Uterine smooth muscle cell (primary cell): ENCODE data around the gene CRABP1. TPM values are rescaled to one million over a fixed set of nuclear protein-coding genes. Genes with fewer than 3 reads are reported as not detected.

Experiments
- total RNA-seq: library from RNA; depleted of rRNA; stranded (reverse); fragments of >200 nt; gene quantifications from 2 replicates; pipeline ENCODE4 v1.2.3, GENCODE V29; 2014

Gene CRABP1
- not detected in 2 replicates for total RNA-seq

DNA sequence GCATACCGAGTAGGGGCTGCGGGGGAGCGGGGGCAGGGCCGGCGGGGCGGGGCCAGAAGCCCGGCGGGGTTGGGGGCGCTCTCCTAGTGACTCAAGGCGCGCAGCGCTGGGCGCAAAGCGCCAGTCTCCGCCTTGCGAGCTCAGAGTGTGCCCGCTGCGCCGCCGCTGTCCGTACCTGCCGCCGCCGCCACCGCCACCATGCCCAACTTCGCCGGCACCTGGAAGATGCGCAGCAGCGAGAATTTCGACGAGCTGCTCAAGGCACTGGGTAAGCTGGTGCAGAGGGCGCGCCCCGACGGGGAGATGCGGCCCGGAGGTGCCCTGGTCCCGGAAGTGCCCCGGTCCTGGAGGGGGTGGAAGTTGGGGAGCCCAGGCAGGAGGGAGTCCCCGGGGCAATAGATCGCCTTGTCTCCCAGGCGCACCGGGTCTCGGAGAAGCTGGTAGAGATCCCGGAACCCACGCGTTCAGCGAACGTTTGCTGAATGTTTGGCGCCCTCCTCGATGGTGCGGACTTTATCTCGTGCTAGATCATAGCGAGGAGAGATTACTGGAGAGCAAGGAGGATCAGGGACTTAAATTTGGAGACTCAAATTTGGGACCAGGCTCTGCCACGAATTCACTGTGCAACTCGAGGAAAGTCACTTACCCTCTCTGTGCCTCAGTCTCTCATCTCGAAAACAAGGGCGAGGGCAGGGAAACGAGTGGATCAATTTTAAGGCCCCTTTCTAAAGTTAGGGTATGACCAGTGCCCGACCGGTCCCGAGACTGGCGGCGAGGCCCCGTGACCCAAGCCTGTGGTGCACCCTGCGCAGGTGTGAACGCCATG, at the start of gene CRABP1:
CRABP1 (plus strand) TSS at position 123 of the 826 bp plus-strand sequence; CDS start at position 199, 76 bp downstream.

DNA sequence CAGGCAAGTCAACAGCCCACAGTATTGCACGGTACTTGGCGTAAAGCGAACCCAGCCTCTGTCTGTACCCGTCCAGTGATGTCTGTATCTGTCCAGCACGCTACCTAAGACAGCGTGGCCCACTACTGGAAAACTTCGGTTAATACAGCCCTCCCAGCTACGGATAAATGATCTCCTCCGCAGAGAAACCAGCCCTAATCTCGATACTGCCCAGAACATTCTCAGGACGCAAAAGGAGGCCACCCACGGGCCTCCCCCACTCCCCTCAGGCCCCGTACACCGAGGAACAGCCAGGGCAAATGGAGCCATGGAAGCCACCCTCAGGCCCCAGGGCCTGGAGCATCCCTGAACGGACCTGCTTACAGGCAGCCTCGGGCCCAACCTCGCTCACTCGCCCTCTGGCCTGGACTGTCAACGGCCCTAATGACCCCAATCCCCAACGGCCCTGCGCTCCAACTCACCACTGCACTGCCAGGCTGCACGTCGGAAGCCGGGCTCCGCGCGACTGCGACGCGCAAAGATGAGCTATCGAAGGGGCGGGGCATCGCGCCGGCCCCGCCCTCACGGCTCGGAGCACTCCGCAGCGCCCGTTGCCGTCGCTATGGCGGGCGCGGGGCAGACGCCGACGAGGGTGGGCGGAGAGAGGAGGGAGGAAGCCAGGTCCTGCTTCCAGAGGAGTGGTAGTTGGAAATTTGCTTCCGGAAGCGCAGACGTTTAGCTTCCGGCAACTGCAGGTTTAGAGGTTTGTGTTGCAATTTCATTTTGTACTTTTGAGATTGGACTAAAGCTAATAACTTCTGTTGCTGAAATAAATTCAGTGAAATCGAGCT, 40.8 kb upstream of the CRABP1 start, which contains the start of gene SKIC8:
SKIC8 (minus strand) TSS at position 509 of the 830 bp plus-strand sequence. CDS start 3,923 bp downstream, outside the sequence.

Other genes with a start within 250 kb of the CRABP1 start
- not detected in 2 replicates for gene SH2D7, start 247.8 kb upstream of the CRABP1 start, total RNA-seq
- gene CIB2, start 208.9 kb upstream of the CRABP1 start, total RNA-seq: 1.2 and 3.6 TPM in 2 replicates
- gene IDH3A, start 191.0 kb upstream of the CRABP1 start, total RNA-seq: 39.0 and 67.1 TPM in 2 replicates
- under 0.01 and 0.25 TPM in 2 replicates for gene ACSBG1, start 105.8 kb upstream of the CRABP1 start, total RNA-seq
- 5.4 and 5.9 TPM in 2 replicates for gene DNAJA4, start 75.8 kb upstream of the CRABP1 start, total RNA-seq
- gene SKIC8, start 40.7 kb upstream of the CRABP1 start, total RNA-seq: 78.7 and 96.1 TPM in 2 replicates
- 23.4 and 25.9 TPM in 2 replicates for gene IREB2, start 97.9 kb downstream of the CRABP1 start, total RNA-seq
- gene HYKK, start 167.2 kb downstream of the CRABP1 start, total RNA-seq: 2.7 and 4.9 TPM in 2 replicates
- 221 and 428 TPM in 2 replicates for gene PSMA4, start 200.1 kb downstream of the CRABP1 start, total RNA-seq
- gene CHRNA5, start 225.2 kb downstream of the CRABP1 start, total RNA-seq: 1.6 and 5.1 TPM in 2 replicates